Neural progenitor cell (in vitro differentiated cells): ENCODE data around the gene P2RY13. TPM values are rescaled to one million over a fixed set of nuclear protein-coding genes. Genes with fewer than 3 reads are reported as not detected.

Source experiments
- DNase-seq: peaks from one replicate; pipeline ENCODE4 v3.0.0-alpha.2; 2016; ENCODE audit warnings: low spot score
- H2AFZ ChIP-seq: fragments of 200-600 bp; sonication (generic); replicated peaks from 2 replicates; pipeline ENCODE4 v1.6.1; 2016; ENCODE audit warnings: antibody characterized with exemption
- H3F3A ChIP-seq: fragments of 200-600 bp; sonication (generic); 2 replicates; pipeline ENCODE4 v1.6.1; 2016; ENCODE audit warnings: antibody characterized with exemption, low read depth
- H3K27ac ChIP-seq: fragments of 200-600 bp; sonication (generic); 2 replicates; pipeline ENCODE4 v1.5.1; 2016; ENCODE audit warnings: mild to moderate bottlenecking
- H3K27me3 ChIP-seq: fragments of 200-600 bp; sonication (generic); 2 replicates; pipeline ENCODE4 v1.6.1; 2016; ENCODE audit warnings: mild to moderate bottlenecking, moderate library complexity
- H3K36me3 ChIP-seq: fragments of 200-600 bp; sonication (generic); 2 replicates; pipeline ENCODE4 v1.5.1; 2016
- H3K4me1 ChIP-seq: fragments of 200-600 bp; sonication (generic); 2 replicates; pipeline ENCODE4 v1.6.1; 2016; ENCODE audit warnings: mixed run types
- H3K4me2 ChIP-seq: fragments of 200-600 bp; sonication (generic); 2 replicates; pipeline ENCODE4 v1.6.1; 2016
- H3K4me3 ChIP-seq: fragments of 200-600 bp; sonication (generic); 2 replicates; pipeline ENCODE4 v1.5.1; 2016
- H3K79me2 ChIP-seq: fragments of 200-600 bp; sonication (generic); 2 replicates; pipeline ENCODE4 v1.6.1; 2016; ENCODE audit warnings: low read depth
- H3K9ac ChIP-seq: fragments of 200-600 bp; sonication (generic); 2 replicates; pipeline ENCODE4 v1.6.1; 2016
- H3K9me3 ChIP-seq: fragments of 200-600 bp; sonication (generic); 2 replicates; pipeline ENCODE4 v1.5.1; 2016; ENCODE audit warnings: low read depth
- H4K20me1 ChIP-seq: fragments of 200-600 bp; sonication (generic); 2 replicates; pipeline ENCODE4 v1.6.1; 2016; ENCODE audit warnings: low read depth
- H3K27ac Mint-ChIP-seq: 3 replicates; pipeline ENCODE4 v1.8.0; 2021; ENCODE audit warnings: mixed read lengths
- H3K27me3 Mint-ChIP-seq: 2 replicates; pipeline ENCODE4 v1.8.0; 2022; ENCODE audit warnings: low read depth, mild to moderate bottlenecking, inconsistent platforms, moderate library complexity, mixed read lengths; ENCODE audit not compliant: insufficient read depth
- H3K36me3 Mint-ChIP-seq: 3 replicates; pipeline ENCODE4 v1.8.0; 2021; ENCODE audit warnings: mixed read lengths
- H3K4me1 Mint-ChIP-seq: 3 replicates; pipeline ENCODE4 v1.8.0; 2021; ENCODE audit warnings: mixed read lengths
- H3K4me3 Mint-ChIP-seq: 3 replicates; pipeline ENCODE4 v1.8.0; 2021; ENCODE audit warnings: mild to moderate bottlenecking, moderate library complexity, mixed read lengths
- H3K9me3 Mint-ChIP-seq: 3 replicates; pipeline ENCODE4 v1.8.0; 2020; ENCODE audit warnings: mixed read lengths
- EZH2 ChIP-seq: fragments of 200-600 bp; sonication (generic); IDR thresholded peaks from 2 replicates; pipeline ENCODE4 v1.6.1; 2017; ENCODE audit warnings: antibody characterized with exemption, mild to moderate bottlenecking, moderate library complexity
- EZH2phosphoT487 ChIP-seq: fragments of 200-600 bp; sonication (generic); IDR thresholded peaks from 2 replicates; pipeline ENCODE4 v1.6.1; 2017; ENCODE audit warnings: antibody characterized with exemption
- total RNA-seq: library from RNA; depleted of rRNA; stranded (reverse); fragments of >200 nt; gene quantifications from 2 replicates; pipeline ENCODE4 v1.2.3, GENCODE V29; 2015; ENCODE audit warnings: low replicate concordance
- TF ChIP-seq, protein P1 (sequence below): fragments of 200-600 bp; sonication (generic); IDR thresholded peaks from 2 replicates; pipeline ENCODE4 v1.5.1; 2017; ENCODE audit warnings: antibody characterized with exemption, mild to moderate bottlenecking

Gene P2RY13
- total RNA-seq, 1 donor from 2014 or later, result not detected

DNA sequence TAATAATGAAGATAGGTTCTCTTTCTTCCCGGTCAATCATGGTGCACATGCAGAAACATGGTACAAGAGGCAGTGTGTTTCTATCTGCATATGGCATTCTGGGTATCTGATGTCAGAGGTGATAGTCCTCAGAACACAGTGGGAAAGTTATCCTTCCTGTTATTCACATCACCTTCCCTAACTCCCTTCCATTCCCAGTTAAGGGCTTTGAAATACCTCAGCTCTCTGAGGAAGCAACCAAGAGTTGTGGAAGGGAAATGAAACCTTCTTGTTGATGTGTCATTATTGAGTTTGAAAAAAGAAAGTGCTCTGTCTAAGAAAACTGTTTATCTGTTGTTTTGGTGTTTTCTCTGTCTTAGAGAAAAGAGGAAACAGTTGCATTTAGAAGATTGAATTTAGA is 21.9 kb upstream of the P2RY13 start:
- Histone ChIP-seq H3K4me3 (no peak overlapping the region), H3K4me1 (peaks cover 10% of the 10 kb centered on the region), H3K27me3 (no peaks in the 10 kb centered on the region), H3K4me2 (no peak overlapping the region), H3F3A (no peaks in the 10 kb centered on the region), H3K36me3 (peaks cover 3% of the 10 kb centered on the region), H3K9me3 (no peaks in the 10 kb centered on the region), H3K79me2 (no peaks in the 10 kb centered on the region), H4K20me1 (no peaks in the 10 kb centered on the region), H2AFZ (no peak overlapping the region), H3K9ac (no peak overlapping the region), H3K27ac (no peak overlapping the region)
- Mint-ChIP-seq H3K4me1 (no peaks in the 10 kb centered on the region), H3K27me3 (no peaks in the 10 kb centered on the region), H3K27ac (no peak overlapping the region), H3K9me3 (no peaks in the 10 kb centered on the region), H3K4me3 (no peak overlapping the region), H3K36me3 (peaks cover 6% of the 10 kb centered on the region)
- TF ChIP-seq, protein P1, sequence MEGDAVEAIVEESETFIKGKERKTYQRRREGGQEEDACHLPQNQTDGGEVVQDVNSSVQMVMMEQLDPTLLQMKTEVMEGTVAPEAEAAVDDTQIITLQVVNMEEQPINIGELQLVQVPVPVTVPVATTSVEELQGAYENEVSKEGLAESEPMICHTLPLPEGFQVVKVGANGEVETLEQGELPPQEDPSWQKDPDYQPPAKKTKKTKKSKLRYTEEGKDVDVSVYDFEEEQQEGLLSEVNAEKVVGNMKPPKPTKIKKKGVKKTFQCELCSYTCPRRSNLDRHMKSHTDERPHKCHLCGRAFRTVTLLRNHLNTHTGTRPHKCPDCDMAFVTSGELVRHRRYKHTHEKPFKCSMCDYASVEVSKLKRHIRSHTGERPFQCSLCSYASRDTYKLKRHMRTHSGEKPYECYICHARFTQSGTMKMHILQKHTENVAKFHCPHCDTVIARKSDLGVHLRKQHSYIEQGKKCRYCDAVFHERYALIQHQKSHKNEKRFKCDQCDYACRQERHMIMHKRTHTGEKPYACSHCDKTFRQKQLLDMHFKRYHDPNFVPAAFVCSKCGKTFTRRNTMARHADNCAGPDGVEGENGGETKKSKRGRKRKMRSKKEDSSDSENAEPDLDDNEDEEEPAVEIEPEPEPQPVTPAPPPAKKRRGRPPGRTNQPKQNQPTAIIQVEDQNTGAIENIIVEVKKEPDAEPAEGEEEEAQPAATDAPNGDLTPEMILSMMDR, result no peak
- no peak for TF ChIP-seq EZH2
- TF ChIP-seq EZH2phosphoT487, result no peak
- DNase-seq, result no peak

DNA sequence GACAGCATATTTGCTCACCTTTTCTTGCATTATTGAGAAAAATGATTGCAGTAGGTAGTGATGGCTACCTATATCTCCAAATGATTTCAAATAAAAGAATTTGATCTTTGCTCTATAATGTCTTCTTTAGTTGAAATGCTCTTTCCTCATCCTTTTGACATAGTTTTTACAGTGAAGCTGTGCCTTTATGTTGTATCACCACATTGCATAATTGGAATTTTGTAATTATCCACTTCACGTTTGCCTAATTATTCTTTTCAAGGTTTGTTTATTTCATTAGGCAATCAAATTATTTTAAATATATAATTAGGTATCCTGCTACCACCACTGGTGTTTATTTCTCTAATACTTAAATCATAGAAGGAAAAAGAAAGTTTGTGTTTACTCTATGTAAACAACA is 21.3 kb upstream of the P2RY13 start:
- H3K36me3 ChIP-seq, result peaks cover 3% of the 10 kb centered on the region
- H3F3A ChIP-seq, result no peaks in the 10 kb centered on the region
- no peaks in the 10 kb centered on the region for H4K20me1 ChIP-seq
- peaks cover 10% of the 10 kb centered on the region for H3K4me1 ChIP-seq
- peaks cover 4% of the 10 kb centered on the region for H3K36me3 Mint-ChIP-seq
- H3K27ac ChIP-seq, result no peak overlapping the region
- no peaks in the 10 kb centered on the region for H3K4me1 Mint-ChIP-seq
- H3K4me3 Mint-ChIP-seq, result no peak overlapping the region
- H3K27ac Mint-ChIP-seq, result no peak overlapping the region
- no peaks in the 10 kb centered on the region for H3K9me3 Mint-ChIP-seq
- H3K79me2 ChIP-seq, result no peaks in the 10 kb centered on the region
- no peaks in the 10 kb centered on the region for H3K9me3 ChIP-seq
- TF ChIP-seq, protein P1, result no peak
- TF ChIP-seq EZH2, result no peak
- TF ChIP-seq EZH2phosphoT487, result no peak
- H2AFZ ChIP-seq, result no peak overlapping the region
- no peaks in the 10 kb centered on the region for H3K27me3 Mint-ChIP-seq
- H3K9ac ChIP-seq, result no peak overlapping the region
- DNase-seq, result no peak
- H3K27me3 ChIP-seq, result no peaks in the 10 kb centered on the region
- H3K4me2 ChIP-seq, result no peak overlapping the region
- H3K4me3 ChIP-seq, result no peak overlapping the region

DNA sequence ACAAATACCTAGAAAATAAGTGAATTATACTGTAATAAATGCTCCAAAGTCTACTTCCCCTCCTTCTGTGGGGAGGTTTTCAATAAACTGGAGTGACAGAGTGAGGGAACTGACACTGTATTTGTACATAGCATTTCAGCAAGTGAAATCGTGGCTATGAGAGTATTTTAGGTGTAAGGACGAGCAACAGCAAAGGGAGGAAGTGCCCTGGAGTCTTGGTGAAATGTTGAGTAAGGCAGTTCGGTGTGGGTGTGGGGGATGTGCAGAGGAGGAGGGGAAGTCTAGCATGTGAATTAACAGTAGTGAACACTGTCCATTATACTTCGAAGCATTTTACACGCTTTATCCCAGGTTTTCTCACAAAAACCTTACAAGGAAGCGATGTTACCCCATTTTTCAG is 18.1 kb upstream of the P2RY13 start:
- Mint-ChIP-seq H3K4me1 (no peaks in the 10 kb centered on the region), H3K27ac (no peak overlapping the region), H3K36me3 (peaks cover 4% of the 10 kb centered on the region), H3K4me3 (no peak overlapping the region), H3K9me3 (no peaks in the 10 kb centered on the region), H3K27me3 (no peaks in the 10 kb centered on the region)
- Histone ChIP-seq H2AFZ (no peak overlapping the region), H3K4me3 (no peak overlapping the region), H4K20me1 (no peaks in the 10 kb centered on the region), H3K4me2 (no peak overlapping the region), H3K9me3 (no peaks in the 10 kb centered on the region), H3K36me3 (no peaks in the 10 kb centered on the region), H3K4me1 (peaks cover 10% of the 10 kb centered on the region), H3K79me2 (no peaks in the 10 kb centered on the region), H3K9ac (no peak overlapping the region), H3F3A (no peaks in the 10 kb centered on the region), H3K27me3 (no peaks in the 10 kb centered on the region), H3K27ac (no peak overlapping the region)
- no peak for TF ChIP-seq EZH2
- TF ChIP-seq, protein P1, result no peak
- TF ChIP-seq EZH2phosphoT487, result no peak
- DNase-seq, result no peak
